ENCODE measurements around the gene C17orf67. TPM values are rescaled to one million over a fixed set of nuclear protein-coding genes. Genes with fewer than 3 reads are reported as not detected.

Gene C17orf67
- polyA plus RNA-seq, 2 of the 4 experiments (the other 2 are of a cell fraction) = 1.8 to 2.6 TPM

GRCh38 chr17:56823848-56824247 is 9.9 kb downstream of the C17orf67 start (continued):
- no peak for TF ChIP-seq HMGXB4 (CRISPR knock-in tag; IDR thresholded peaks at IDR 0.05; ENCODE audit: borderline replicate concordance)
- TF ChIP-seq JUNB (IDR thresholded peaks at IDR 0.05) = no peak
- TF ChIP-seq RNF2 (IDR thresholded peaks at IDR 0.05; ENCODE audit: borderline replicate concordance, low read depth) = no peak

- CTCF ChIA-PET = interaction anchor here (4.0 to 17.5 kb wide), 2 partner anchors 12 to 124 kb away, joined by 65 to 283 read pairs; partner anchors contain the start of genes C17orf67 and DGKE
- TF ChIP-seq GATA3 (IDR thresholded peaks at IDR 0.05; ENCODE audit: borderline replicate concordance) (no peak), FOSB (CRISPR knock-in tag; IDR thresholded peaks at IDR 0.05) (no peak), E2F6 (IDR thresholded peaks at IDR 0.05; ENCODE audit: borderline replicate concordance, low read depth) (no peak), ZC3H11A (IDR thresholded peaks at IDR 0.05) (no peak), EHMT2 (IDR thresholded peaks at IDR 0.05; ENCODE audit: low read depth) (no peak), EHF (CRISPR knock-in tag; IDR thresholded peaks at IDR 0.05) (no peak), RFX5 (IDR thresholded peaks at IDR 0.05) (no peak), PHF8 (IDR thresholded peaks at IDR 0.05; ENCODE audit: borderline replicate concordance, low read depth) (no peak), HDAC2 (IDR thresholded peaks at IDR 0.05) (no peak), JUN (IDR thresholded peaks at IDR 0.05) (no peak), NPAS2 (CRISPR knock-in tag; IDR thresholded peaks at IDR 0.05; ENCODE audit: borderline replicate concordance) (no peak), MYC (IDR thresholded peaks at IDR 0.05; ENCODE audit: borderline replicate concordance, low read length) (no peak), NFE2L2 (conservative IDR thresholded peaks at IDR 0.05; ENCODE audit: low read length) (no peak), JUNB (IDR thresholded peaks at IDR 0.05) (no peak), POLR2AphosphoS2 (conservative IDR thresholded peaks at IDR 0.05; ENCODE audit: low read length) (no peak), SREBF2 (IDR thresholded peaks at IDR 0.05) (no peak), HOXB13 (CRISPR knock-in tag; IDR thresholded peaks at IDR 0.05; ENCODE audit: low read depth) (no peak), NR3C1 (IDR thresholded peaks at IDR 0.05) (no peak)
- POLR2A ChIA-PET = interaction anchor here (1.1 kb wide), 1 partner anchor 91 kb away, joined by 6 read pairs; the partner anchor contains the start of gene TRIM25
- 87% methylated on average over 5 of the region's 5 CpGs for WGBS (ENCODE audit: missing lambda C conversion rate)
- H3K4me1 ChIP-seq = peaks cover 14% of the 10 kb centered on the region
- no peak for ATAC-seq
- no peak overlapping the region for H3K27ac ChIP-seq
- H3K4me3 ChIP-seq = no peak overlapping the region
- no peaks in the 10 kb centered on the region for H3K9me3 ChIP-seq
- no peak for FAIRE-seq
- no peak overlapping the region for H3K4me2 ChIP-seq
- no peak for DNase-seq (ENCODE audit: low read depth in 1 of 2, low spot score in 1 of 2)
Measured at GRCh38 chr17:56822725-56823124, 11.0 kb downstream of the C17orf67 start.

GRCh38 chr17:56821847-56822534 is 11.7 kb downstream of the C17orf67 start:
- H3K4me2 ChIP-seq = no peak overlapping the region
- FAIRE-seq = no peak
- WGBS (ENCODE audit: missing lambda C conversion rate) = 92% methylated on average over 3 of the region's 3 CpGs
- H3K4me1 ChIP-seq = peaks cover 14% of the 10 kb centered on the region
- H3K9me3 ChIP-seq = no peaks in the 10 kb centered on the region
- no peak for DNase-seq (ENCODE audit: low read depth in 1 of 2, low spot score in 1 of 2)
- H3K4me3 ChIP-seq = no peak overlapping the region
- CTCF ChIA-PET = interaction anchor here (1.2 to 17.5 kb wide), 4 partner anchors 13 to 125 kb away, joined by 4 to 283 read pairs (median 34); partner anchors contain the start of genes C17orf67 and DGKE
- no peak overlapping the region for H3K27ac ChIP-seq
- POLR2A ChIA-PET = interaction anchor here (1.0 to 1.1 kb wide), 2 partner anchors 12 to 92 kb away, joined by 3 to 6 read pairs; partner anchors contain the start of genes C17orf67, DGKE and TRIM25
- no peak for TF ChIP-seq BHLHE40 (IDR thresholded peaks at IDR 0.05; ENCODE audit: low read depth, low read length)
- TF ChIP-seq FOSB (CRISPR knock-in tag; IDR thresholded peaks at IDR 0.05) = no peak
- TF ChIP-seq JUNB (IDR thresholded peaks at IDR 0.05) = no peak
- TF ChIP-seq ZSCAN20 (CRISPR knock-in tag; IDR thresholded peaks at IDR 0.05) = no peak
- TF ChIP-seq RAD21 (conservative IDR thresholded peaks at IDR 0.05 in 1 of 2, IDR thresholded peaks at IDR 0.05 in 1 of 2) = no peak
- TF ChIP-seq ELK1 (IDR thresholded peaks at IDR 0.05; ENCODE audit: low read depth, low read length) = no peak
- TF ChIP-seq ZFP36 (IDR thresholded peaks at IDR 0.05; ENCODE audit: borderline replicate concordance, partially characterized antibody) = no peak
- no peak for TF ChIP-seq SREBF2 (IDR thresholded peaks at IDR 0.05)
- TF ChIP-seq NPAS2 (CRISPR knock-in tag; IDR thresholded peaks at IDR 0.05; ENCODE audit: borderline replicate concordance) = no peak
- no peak for TF ChIP-seq NFE2L2 (conservative IDR thresholded peaks at IDR 0.05; ENCODE audit: low read length)
- no peak for TF ChIP-seq ZC3H11A (IDR thresholded peaks at IDR 0.05)
- no peak for ATAC-seq

Measured in A549 (cell line).